ENCODE results near the gene NKD2.

DNA sequence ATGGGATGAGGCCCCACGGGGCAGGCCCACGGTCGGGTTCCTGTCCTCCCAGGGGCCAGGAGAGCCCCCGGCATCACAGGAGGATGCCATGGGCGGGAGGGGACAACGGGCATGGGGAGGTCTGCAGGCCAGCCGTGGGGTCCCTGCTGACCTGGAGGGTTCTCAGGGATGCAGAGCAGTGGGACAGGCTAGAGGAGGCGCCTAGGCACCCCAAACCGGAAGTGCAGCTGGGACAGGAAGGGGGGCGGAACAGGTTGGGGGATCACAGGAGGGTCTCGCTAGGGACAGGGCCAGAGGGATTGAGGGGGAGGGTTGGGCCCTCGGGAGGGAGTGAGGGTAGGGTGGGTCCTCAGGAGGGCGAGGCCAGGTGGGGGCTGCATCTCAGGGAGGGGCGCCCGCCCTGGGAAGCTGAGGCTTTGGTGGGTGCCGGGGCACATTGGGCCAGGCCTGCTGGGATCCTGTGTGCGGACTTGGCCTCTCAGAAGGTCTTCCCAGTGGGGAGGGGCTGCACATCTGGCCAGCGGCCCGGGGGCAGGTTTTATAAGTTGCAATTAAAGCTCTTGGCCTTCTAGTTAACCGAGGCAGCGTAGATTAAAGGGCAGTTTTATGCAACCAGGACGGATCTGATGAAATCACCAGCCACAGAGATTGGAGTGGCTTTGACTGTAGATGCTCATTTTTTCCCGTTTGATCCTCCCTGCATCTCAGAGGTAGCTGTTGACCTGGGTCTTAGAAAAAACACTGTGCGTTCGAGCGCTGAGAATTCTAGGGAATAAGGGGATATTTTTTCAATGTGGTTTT is 20.1 kb downstream of the NKD2 start:
- TF ChIP-seq, protein P1, sequence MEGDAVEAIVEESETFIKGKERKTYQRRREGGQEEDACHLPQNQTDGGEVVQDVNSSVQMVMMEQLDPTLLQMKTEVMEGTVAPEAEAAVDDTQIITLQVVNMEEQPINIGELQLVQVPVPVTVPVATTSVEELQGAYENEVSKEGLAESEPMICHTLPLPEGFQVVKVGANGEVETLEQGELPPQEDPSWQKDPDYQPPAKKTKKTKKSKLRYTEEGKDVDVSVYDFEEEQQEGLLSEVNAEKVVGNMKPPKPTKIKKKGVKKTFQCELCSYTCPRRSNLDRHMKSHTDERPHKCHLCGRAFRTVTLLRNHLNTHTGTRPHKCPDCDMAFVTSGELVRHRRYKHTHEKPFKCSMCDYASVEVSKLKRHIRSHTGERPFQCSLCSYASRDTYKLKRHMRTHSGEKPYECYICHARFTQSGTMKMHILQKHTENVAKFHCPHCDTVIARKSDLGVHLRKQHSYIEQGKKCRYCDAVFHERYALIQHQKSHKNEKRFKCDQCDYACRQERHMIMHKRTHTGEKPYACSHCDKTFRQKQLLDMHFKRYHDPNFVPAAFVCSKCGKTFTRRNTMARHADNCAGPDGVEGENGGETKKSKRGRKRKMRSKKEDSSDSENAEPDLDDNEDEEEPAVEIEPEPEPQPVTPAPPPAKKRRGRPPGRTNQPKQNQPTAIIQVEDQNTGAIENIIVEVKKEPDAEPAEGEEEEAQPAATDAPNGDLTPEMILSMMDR (conservative IDR thresholded peaks at IDR 0.05; ENCODE audit: low read length): no peak
- no peak for TF ChIP-seq EZH2phosphoT487 (IDR thresholded peaks at IDR 0.05; ENCODE audit: borderline replicate concordance)
